GM12878 (cell line): ENCODE results near the gene SLC45A3. TPM values are rescaled to one million over a fixed set of nuclear protein-coding genes. Genes with fewer than 3 reads are reported as not detected.

Experiments used
- CBX5 ChIP-seq: sonication (generic); IDR thresholded peaks from 2 replicates; pipeline ENCODE4 v1.6.1; 2016; ENCODE audit warnings: low read depth, moderate library complexity, mild to moderate bottlenecking, inconsistent platforms
- GATAD2B ChIP-seq: fragments of 450-650 bp; conservative IDR thresholded peaks from 2 replicates; pipeline ENCODE4 v1.6.1; 2017; ENCODE audit warnings: low read depth, mild to moderate bottlenecking, moderate library complexity
- MEF2A ChIP-seq: IDR thresholded peaks from 2 replicates; pipeline ENCODE4 v1.6.1; 2011; ENCODE audit warnings: low read depth, mild to moderate bottlenecking, low read length, moderate library complexity; ENCODE audit not compliant: insufficient read depth
- NFYB ChIP-seq: IDR thresholded peaks from 2 replicates; pipeline ENCODE4 v1.6.1; 2011; ENCODE audit warnings: low read depth, mild to moderate bottlenecking, low read length, improper control_type of control experiment, moderate library complexity; ENCODE audit not compliant: insufficient read depth
- NR2C2 ChIP-seq: IDR thresholded peaks from 2 replicates; pipeline ENCODE4 v1.6.1; 2011; ENCODE audit warnings: borderline replicate concordance, low read depth; ENCODE audit not compliant: control insufficient read depth, insufficient read length
- RCOR1 ChIP-seq: conservative IDR thresholded peaks from 2 replicates; pipeline ENCODE4 v1.6.1; 2012; ENCODE audit warnings: low read depth, low read length, improper control_type of control experiment
- SPI1 ChIP-seq: IDR thresholded peaks from 2 replicates; pipeline ENCODE4 v1.6.1; 2011; ENCODE audit warnings: low read depth, mild to moderate bottlenecking, low read length, moderate library complexity, borderline replicate concordance; ENCODE audit not compliant: insufficient read depth
- STAT3 ChIP-seq: IDR thresholded peaks from 2 replicates; pipeline ENCODE4 v1.6.1; 2011; ENCODE audit warnings: low read depth, low read length, improper control_type of control experiment
- SUPT20H ChIP-seq: IDR thresholded peaks from 2 replicates; pipeline ENCODE4 v1.6.1; 2011; ENCODE audit warnings: low read depth, mild to moderate bottlenecking, low read length, moderate library complexity, borderline replicate concordance; ENCODE audit not compliant: control insufficient read depth
- ZNF274 ChIP-seq: IDR thresholded peaks from one replicate; pipeline ENCODE4 v1.8.0; 2011; ENCODE audit not compliant: insufficient read length, insufficient read depth
- polyA plus RNA-seq, 11 experiments: library from polyadenylated mRNA; depleted of rRNA in 4 of 11; unstranded in 6 of 11; stranded (reverse) in 5 of 11; fragments of >200 nt; fragmentation: Nextera tagmentation in 4 of 11; fragmentation: Illumina TruSeq in 1 of 11; extraction: Ambion mirVana in 4 of 11; extraction: Trizol in 1 of 11; gene quantifications; 1 replicate in 1 of 11; 2 replicates in 10 of 11; pipeline versions ENCODE4 v1.2.1 to v1.2.3, GENCODE V29; 2011 to 2016; ENCODE audit warnings: inconsistent platforms in 2 of 11, missing spikeins in 2 of 11, low read depth in 1 of 11
- total RNA-seq, 4 experiments: library from RNA; depleted of rRNA in 3 of 4; stranded (reverse); fragments of >200 nt in 3 of 4; fragmentation: Illumina TruSeq in 1 of 4; extraction: Trizol in 1 of 4; gene quantifications; 2 replicates each; pipeline versions ENCODE4 v1.2.1 to v1.2.3, GENCODE V29; 2013 to 2021
- TF ChIP-seq, protein P1 (sequence below): fragments of 450-650 bp; IDR thresholded peaks from 2 replicates; pipeline ENCODE4 v1.6.1; 2017; ENCODE audit warnings: mild to moderate bottlenecking, moderate library complexity
- TF ChIP-seq, protein P2 (sequence below): fragments of 450-650 bp; conservative IDR thresholded peaks from 2 replicates; pipeline ENCODE4 v1.6.1; 2017; ENCODE audit warnings: mild to moderate bottlenecking, moderate library complexity
- TF ChIP-seq, protein P3 (sequence below): fragments of 450-650 bp; formaldehyde crosslinking; IDR thresholded peaks from 2 replicates; pipeline ENCODE4 v1.4.0; 2022; ENCODE audit warnings: mild to moderate bottlenecking, moderate library complexity
- TF ChIP-seq, protein P4 (sequence below), 3 experiments: IDR thresholded peaks in 2 of 3; conservative IDR thresholded peaks in 1 of 3; 2 replicates each; pipeline ENCODE4 v1.5.1; 2011; ENCODE audit warnings: low read depth in 3 of 3, low read length in 3 of 3, mild to moderate bottlenecking in 3 of 3, control low read depth in 2 of 3, moderate library complexity in 2 of 3, inconsistent platforms in 1 of 3, mixed read lengths in 1 of 3; ENCODE audit not compliant: control insufficient read depth in 2 of 3, insufficient read depth in 1 of 3; ENCODE audit errors: extremely low read depth in 1 of 3
- TF ChIP-seq, protein P5 (sequence below): IDR thresholded peaks from 2 replicates; pipeline ENCODE4 v1.6.1; 2012; ENCODE audit warnings: low read depth, low read length, improper control_type of control experiment

The SLC45A3 gene
- total and polyA plus RNA-seq, 10 of the 15 experiments (the other 5 are each of a cell fraction or from before 2014, with no cell fraction given), result 0.26 to 10.3 (median 4.1) TPM

DNA sequence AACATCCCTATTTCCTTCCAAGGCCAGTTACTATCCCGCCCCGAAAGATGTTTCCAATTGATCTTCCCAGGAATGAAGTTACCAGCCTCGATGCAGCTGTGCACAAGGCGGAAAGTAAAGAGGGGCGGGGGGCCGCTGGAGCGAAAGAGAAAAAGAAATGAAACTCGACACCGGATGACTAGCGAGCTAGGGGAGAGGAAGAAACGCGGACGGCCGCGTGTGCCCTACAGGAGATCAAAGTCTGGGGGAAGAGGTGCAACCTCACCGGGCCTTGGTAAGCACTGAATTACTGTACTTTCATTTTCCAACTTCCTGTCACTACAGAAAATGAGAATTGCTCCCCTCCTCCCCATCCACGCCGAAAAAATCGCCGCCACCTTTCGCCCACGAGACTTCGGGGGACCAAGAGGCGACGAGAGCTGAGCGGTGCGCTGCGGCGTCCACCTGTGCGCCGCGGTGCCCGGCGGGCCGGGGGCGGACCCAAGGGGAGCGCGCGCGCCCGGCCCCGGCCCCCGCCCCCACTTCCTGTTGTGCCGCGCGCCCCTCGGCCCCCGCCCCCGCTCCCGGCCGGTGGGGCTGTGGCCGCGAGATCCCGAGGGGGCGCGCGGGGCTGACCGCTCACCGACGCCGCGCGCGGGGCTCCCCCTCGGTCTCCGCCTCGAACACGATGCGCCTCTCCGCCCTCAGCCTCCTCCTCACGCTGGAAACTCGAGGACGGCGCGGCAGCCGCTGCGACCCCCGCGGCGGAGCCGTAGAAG lies 49.1 kb downstream of the SLC45A3 start (continued):
- TF ChIP-seq, protein P1, sequence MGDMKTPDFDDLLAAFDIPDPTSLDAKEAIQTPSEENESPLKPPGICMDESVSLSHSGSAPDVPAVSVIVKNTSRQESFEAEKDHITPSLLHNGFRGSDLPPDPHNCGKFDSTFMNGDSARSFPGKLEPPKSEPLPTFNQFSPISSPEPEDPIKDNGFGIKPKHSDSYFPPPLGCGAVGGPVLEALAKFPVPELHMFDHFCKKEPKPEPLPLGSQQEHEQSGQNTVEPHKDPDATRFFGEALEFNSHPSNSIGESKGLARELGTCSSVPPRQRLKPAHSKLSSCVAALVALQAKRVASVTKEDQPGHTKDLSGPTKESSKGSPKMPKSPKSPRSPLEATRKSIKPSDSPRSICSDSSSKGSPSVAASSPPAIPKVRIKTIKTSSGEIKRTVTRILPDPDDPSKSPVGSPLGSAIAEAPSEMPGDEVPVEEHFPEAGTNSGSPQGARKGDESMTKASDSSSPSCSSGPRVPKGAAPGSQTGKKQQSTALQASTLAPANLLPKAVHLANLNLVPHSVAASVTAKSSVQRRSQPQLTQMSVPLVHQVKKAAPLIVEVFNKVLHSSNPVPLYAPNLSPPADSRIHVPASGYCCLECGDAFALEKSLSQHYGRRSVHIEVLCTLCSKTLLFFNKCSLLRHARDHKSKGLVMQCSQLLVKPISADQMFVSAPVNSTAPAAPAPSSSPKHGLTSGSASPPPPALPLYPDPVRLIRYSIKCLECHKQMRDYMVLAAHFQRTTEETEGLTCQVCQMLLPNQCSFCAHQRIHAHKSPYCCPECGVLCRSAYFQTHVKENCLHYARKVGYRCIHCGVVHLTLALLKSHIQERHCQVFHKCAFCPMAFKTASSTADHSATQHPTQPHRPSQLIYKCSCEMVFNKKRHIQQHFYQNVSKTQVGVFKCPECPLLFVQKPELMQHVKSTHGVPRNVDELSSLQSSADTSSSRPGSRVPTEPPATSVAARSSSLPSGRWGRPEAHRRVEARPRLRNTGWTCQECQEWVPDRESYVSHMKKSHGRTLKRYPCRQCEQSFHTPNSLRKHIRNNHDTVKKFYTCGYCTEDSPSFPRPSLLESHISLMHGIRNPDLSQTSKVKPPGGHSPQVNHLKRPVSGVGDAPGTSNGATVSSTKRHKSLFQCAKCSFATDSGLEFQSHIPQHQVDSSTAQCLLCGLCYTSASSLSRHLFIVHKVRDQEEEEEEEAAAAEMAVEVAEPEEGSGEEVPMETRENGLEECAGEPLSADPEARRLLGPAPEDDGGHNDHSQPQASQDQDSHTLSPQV, result no peak
- TF ChIP-seq, protein P2, sequence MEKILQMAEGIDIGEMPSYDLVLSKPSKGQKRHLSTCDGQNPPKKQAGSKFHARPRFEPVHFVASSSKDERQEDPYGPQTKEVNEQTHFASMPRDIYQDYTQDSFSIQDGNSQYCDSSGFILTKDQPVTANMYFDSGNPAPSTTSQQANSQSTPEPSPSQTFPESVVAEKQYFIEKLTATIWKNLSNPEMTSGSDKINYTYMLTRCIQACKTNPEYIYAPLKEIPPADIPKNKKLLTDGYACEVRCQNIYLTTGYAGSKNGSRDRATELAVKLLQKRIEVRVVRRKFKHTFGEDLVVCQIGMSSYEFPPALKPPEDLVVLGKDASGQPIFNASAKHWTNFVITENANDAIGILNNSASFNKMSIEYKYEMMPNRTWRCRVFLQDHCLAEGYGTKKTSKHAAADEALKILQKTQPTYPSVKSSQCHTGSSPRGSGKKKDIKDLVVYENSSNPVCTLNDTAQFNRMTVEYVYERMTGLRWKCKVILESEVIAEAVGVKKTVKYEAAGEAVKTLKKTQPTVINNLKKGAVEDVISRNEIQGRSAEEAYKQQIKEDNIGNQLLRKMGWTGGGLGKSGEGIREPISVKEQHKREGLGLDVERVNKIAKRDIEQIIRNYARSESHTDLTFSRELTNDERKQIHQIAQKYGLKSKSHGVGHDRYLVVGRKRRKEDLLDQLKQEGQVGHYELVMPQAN, result peak; percentile 27
- no peak for TF ChIP-seq NR2C2
- TF ChIP-seq, protein P3, sequence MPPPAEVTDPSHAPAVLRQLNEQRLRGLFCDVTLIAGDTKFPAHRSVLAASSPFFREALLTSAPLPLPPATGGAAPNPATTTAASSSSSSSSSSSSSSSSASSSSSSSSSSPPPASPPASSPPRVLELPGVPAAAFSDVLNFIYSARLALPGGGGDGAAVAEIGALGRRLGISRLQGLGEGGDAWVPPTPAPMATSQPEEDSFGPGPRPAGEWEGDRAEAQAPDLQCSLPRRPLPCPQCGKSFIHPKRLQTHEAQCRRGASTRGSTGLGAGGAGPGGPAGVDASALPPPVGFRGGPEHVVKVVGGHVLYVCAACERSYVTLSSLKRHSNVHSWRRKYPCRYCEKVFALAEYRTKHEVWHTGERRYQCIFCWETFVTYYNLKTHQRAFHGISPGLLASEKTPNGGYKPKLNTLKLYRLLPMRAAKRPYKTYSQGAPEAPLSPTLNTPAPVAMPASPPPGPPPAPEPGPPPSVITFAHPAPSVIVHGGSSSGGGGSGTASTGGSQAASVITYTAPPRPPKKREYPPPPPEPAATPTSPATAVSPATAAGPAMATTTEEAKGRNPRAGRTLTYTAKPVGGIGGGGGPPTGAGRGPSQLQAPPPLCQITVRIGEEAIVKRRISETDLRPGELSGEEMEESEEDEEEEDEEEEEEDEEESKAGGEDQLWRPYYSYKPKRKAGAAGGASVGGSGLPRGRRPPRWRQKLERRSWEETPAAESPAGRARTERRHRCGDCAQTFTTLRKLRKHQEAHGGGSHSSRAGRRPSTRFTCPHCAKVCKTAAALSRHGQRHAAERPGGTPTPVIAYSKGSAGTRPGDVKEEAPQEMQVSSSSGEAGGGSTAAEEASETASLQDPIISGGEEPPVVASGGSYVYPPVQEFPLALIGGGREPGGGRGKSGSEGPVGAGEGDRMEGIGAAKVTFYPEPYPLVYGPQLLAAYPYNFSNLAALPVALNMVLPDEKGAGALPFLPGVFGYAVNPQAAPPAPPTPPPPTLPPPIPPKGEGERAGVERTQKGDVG (CRISPR knock-in tag), result no peak
- TF ChIP-seq ZNF274, result no peak
- TF ChIP-seq SUPT20H, result no peak
- TF ChIP-seq NFYB, result 0 out of 2 replicates have a peak, but pooled peaks have one; percentile 27
- peak; percentile 68; the same call in 1 of the 2 replicates for TF ChIP-seq CBX5
- peak; percentile 64 for TF ChIP-seq GATAD2B
- peak; percentile 40; the same call in 1 of the 2 replicates for TF ChIP-seq SPI1
- TF ChIP-seq, protein P4, sequence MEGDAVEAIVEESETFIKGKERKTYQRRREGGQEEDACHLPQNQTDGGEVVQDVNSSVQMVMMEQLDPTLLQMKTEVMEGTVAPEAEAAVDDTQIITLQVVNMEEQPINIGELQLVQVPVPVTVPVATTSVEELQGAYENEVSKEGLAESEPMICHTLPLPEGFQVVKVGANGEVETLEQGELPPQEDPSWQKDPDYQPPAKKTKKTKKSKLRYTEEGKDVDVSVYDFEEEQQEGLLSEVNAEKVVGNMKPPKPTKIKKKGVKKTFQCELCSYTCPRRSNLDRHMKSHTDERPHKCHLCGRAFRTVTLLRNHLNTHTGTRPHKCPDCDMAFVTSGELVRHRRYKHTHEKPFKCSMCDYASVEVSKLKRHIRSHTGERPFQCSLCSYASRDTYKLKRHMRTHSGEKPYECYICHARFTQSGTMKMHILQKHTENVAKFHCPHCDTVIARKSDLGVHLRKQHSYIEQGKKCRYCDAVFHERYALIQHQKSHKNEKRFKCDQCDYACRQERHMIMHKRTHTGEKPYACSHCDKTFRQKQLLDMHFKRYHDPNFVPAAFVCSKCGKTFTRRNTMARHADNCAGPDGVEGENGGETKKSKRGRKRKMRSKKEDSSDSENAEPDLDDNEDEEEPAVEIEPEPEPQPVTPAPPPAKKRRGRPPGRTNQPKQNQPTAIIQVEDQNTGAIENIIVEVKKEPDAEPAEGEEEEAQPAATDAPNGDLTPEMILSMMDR (IDR thresholded peaks at IDR 0.05 in 2 of 3, conservative IDR thresholded peaks at IDR 0.05 in 1 of 3; ENCODE audit: control insufficient read depth in 2 of 3, extremely low read depth in 1 of 3, insufficient read depth in 1 of 3, low read depth in 3 of 3, low read length in 3 of 3), result no peak
- TF ChIP-seq MEF2A, result no peak
- TF ChIP-seq RCOR1, result no peak
- TF ChIP-seq, protein P5, sequence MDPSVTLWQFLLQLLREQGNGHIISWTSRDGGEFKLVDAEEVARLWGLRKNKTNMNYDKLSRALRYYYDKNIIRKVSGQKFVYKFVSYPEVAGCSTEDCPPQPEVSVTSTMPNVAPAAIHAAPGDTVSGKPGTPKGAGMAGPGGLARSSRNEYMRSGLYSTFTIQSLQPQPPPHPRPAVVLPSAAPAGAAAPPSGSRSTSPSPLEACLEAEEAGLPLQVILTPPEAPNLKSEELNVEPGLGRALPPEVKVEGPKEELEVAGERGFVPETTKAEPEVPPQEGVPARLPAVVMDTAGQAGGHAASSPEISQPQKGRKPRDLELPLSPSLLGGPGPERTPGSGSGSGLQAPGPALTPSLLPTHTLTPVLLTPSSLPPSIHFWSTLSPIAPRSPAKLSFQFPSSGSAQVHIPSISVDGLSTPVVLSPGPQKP, result no peak
- TF ChIP-seq STAT3, result no peak
